Measurements from ENCODE around the gene CNOT11.
"Not testable (repeated sequence)": the region's sequence is repeated elsewhere in the genome, so short reads cannot be mapped to it uniquely, and the experiment has no call there.

Gene CNOT11

DNA sequence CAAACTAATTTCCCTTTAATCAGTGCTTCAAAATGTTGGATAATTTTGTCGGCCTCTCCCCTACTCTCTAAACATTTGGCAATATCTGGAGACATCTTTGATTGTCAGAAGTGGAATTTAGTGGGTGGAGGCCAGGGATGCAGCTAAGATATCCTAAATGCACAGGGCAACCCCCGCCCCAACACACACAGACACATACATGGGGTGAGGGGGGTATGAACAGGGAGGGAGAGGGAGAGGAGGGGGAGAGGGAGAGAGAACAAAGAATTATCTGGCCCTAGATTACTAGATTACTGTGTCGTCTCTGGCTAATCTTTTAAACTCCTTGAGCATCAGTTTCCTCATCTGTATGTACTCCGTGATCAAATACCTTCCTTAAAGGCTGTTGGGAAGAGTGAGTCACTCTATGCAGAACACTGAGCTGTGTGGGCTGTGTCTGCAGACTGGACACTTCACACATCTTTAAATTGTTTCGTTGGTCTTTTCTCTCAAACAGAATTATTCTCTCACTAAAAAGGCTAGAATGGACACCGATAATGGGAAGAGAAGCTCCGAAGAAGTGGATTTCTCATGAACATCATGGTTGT lies 52.9 kb downstream of the CNOT11 start:
- H3K4me1 ChIP-seq (ENCODE audit: control insufficient read depth, insufficient read depth, low read length, poor library complexity, severe bottlenecking) = peaks cover 50% of the 10 kb centered on the region
- no peak for DNase-seq
- no peaks in the 10 kb centered on the region for H3K27me3 ChIP-seq (replicated peaks; ENCODE audit: control insufficient read depth, insufficient read depth, low read length, poor library complexity, severe bottlenecking)
- H3K9me3 ChIP-seq (ENCODE audit: control insufficient read depth, low read length) = no peaks in the 10 kb centered on the region
- H3K27ac ChIP-seq (ENCODE audit: insufficient read depth, low read length, poor library complexity, severe bottlenecking) = peak overlapping the region; percentile 91
- peak overlapping the region; percentile 92 for H3K4me3 ChIP-seq (ENCODE audit: insufficient read depth, low read depth, low read length, poor library complexity, severe bottlenecking)
- peaks cover 9% of the 10 kb centered on the region for H3K36me3 ChIP-seq (ENCODE audit: control insufficient read depth, insufficient read depth, low read length)

DNA sequence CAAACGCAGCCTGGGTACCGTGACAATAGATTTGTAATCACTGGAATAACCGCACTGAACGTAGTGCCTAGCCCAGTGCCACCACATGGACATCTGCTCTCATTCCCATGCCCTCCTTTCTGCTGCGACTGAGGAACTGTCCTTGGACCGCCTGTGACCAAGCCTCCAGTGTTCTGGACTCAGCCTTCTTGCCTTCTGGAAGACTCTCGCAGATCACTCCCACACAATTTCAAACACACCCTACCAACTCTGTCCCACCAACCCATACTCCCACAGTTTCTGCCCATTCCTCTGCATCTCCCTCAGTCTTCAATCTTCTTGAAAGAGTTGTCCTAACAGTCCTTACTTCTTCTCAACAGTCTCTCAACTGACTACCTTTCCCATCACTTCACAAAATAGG lies 53.7 kb downstream of the CNOT11 start:
- DNase-seq = no peak
- H3K9me3 ChIP-seq (ENCODE audit: control insufficient read depth, low read length) = no peaks in the 10 kb centered on the region
- peak overlapping the region; percentile 92 for H3K4me3 ChIP-seq (ENCODE audit: insufficient read depth, low read depth, low read length, poor library complexity, severe bottlenecking)
- H3K27me3 ChIP-seq (replicated peaks; ENCODE audit: control insufficient read depth, insufficient read depth, low read length, poor library complexity, severe bottlenecking) = no peaks in the 10 kb centered on the region
- H3K27ac ChIP-seq (ENCODE audit: insufficient read depth, low read length, poor library complexity, severe bottlenecking) = peak overlapping the region; percentile 91
- H3K36me3 ChIP-seq (ENCODE audit: control insufficient read depth, insufficient read depth, low read length) = peaks cover 9% of the 10 kb centered on the region
- H3K4me1 ChIP-seq (ENCODE audit: control insufficient read depth, insufficient read depth, low read length, poor library complexity, severe bottlenecking) = peaks cover 50% of the 10 kb centered on the region

DNA sequence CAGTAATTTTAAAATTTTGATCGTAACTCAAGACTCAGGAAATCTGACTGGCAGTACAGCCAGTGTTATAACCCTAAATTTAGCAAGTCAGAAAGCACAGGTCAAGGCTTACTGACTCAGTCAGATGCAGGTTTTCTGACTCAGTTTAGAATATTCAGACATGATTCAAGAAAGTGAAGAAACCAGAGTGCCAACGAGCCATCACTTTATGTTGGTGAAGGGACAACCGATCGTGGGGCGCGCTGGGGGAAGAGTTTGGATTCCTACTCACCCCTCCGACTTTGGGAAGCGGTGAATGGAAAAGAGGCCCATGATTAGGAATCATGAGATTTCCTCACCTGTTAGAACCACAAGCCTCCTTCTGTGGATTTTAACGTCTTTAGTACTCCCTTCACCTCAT lies 54.8 kb downstream of the CNOT11 start:
- Histone ChIP-seq H3K36me3 (ENCODE audit: control insufficient read depth, insufficient read depth, low read length) (peaks cover 4% of the 10 kb centered on the region), H3K4me1 (ENCODE audit: control insufficient read depth, insufficient read depth, low read length, poor library complexity, severe bottlenecking) (peaks cover 43% of the 10 kb centered on the region), H3K4me3 (ENCODE audit: insufficient read depth, low read depth, low read length, poor library complexity, severe bottlenecking) (peak overlapping the region; percentile 92), H3K9me3 (ENCODE audit: control insufficient read depth, low read length) (no peaks in the 10 kb centered on the region), H3K27ac (ENCODE audit: insufficient read depth, low read length, poor library complexity, severe bottlenecking) (peak overlapping the region; percentile 91), H3K27me3 (replicated peaks; ENCODE audit: control insufficient read depth, insufficient read depth, low read length, poor library complexity, severe bottlenecking) (no peaks in the 10 kb centered on the region)
- no peak for DNase-seq

DNA sequence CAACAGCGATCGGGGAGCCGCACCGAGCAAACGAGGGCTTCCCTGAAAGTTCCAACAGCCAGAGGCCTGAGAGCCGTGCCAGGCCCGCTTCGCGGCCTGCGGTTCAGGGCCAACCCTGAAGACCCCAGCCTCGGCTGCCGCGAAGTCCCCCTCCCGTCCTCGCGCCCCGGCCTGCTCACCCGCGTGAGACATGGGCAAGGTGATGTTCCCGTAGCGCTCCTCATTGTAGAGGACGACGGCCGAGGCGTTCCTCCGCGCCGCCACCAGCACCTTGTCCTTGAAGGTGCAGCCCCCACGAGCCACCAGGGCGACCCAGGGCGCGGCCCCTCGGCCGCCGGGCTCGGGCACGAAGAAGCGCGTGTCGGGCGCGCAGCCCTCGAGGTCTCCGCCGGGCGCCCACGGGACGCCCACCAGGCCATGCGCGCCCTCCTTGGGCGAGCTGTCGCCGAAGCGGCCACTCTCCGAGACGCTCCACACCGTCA lies 55.3 kb downstream of the CNOT11 start:
- H3K36me3 ChIP-seq (ENCODE audit: control insufficient read depth, insufficient read depth, low read length) = peaks cover 4% of the 10 kb centered on the region
- peak overlapping the region; percentile 92 for H3K4me3 ChIP-seq (ENCODE audit: insufficient read depth, low read depth, low read length, poor library complexity, severe bottlenecking)
- peaks cover 38% of the 10 kb centered on the region for H3K4me1 ChIP-seq (ENCODE audit: control insufficient read depth, insufficient read depth, low read length, poor library complexity, severe bottlenecking)
- peak overlapping the region; percentile 91 for H3K27ac ChIP-seq (ENCODE audit: insufficient read depth, low read length, poor library complexity, severe bottlenecking)
- peak in 1 of 3 donors; percentile 11 for DNase-seq
- no peaks in the 10 kb centered on the region for H3K9me3 ChIP-seq (ENCODE audit: control insufficient read depth, low read length)
- H3K27me3 ChIP-seq (replicated peaks; ENCODE audit: control insufficient read depth, insufficient read depth, low read length, poor library complexity, severe bottlenecking) = no peaks in the 10 kb centered on the region

DNA sequence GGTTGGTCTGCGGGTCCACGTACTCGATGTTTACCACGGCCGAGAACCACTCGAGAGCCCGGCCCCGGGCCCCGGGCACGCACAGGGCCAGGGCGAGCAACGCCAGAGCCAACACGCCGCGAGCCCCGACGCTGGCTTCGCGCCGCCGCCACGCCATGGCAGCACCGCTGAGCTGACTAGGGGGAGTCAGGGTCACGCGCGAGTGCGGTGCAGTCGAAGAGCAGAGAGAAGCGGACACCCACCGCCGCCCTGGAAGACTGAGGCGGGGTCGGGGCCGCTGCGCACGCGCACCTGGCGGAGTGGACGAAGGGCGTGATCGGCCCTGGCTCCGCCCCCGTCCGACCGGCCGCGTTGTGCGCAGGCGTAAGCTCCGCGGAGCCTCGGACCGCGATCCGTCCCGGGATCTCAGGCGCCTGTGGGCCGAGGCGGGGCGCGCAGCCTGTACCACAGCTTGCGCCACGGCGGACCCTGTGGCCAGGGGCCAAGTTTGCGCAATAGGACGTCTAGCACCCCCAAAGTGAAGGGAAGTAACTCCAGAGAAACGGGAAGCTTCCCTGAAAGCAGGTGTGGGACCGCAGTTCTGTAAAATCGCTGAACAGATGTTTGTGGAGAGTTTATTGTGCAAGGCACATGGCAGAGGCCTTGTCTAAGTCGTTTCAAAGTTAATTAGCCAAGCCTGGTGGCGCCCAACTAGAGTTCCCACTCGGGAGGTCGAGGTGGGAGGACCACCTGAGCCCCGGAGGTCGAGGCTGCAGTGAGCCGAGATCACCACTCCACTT lies 55.9 kb downstream of the CNOT11 start, which contains the start of gene RNF149:
TSS of gene RNF149 (minus strand) at position 270 of the 779 bp plus-strand sequence. CDS start at position 157, 113 bp downstream.
- Histone ChIP-seq H3K36me3 (ENCODE audit: control insufficient read depth, insufficient read depth, low read length) (peaks cover 4% of the 10 kb centered on the region), H3K4me1 (ENCODE audit: control insufficient read depth, insufficient read depth, low read length, poor library complexity, severe bottlenecking) (peaks cover 37% of the 10 kb centered on the region), H3K27me3 (replicated peaks; ENCODE audit: control insufficient read depth, insufficient read depth, low read length, poor library complexity, severe bottlenecking) (no peaks in the 10 kb centered on the region), H3K9me3 (ENCODE audit: control insufficient read depth, low read length) (no peaks in the 10 kb centered on the region), H3K4me3 (ENCODE audit: insufficient read depth, low read depth, low read length, poor library complexity, severe bottlenecking) (peak within 1 kb of the TSS; percentile 92), H3K27ac (ENCODE audit: insufficient read depth, low read length, poor library complexity, severe bottlenecking) (peak within 1 kb of the TSS; percentile 91)
- DNase-seq = peak; percentile 84 to 92 (median 92)

DNA sequence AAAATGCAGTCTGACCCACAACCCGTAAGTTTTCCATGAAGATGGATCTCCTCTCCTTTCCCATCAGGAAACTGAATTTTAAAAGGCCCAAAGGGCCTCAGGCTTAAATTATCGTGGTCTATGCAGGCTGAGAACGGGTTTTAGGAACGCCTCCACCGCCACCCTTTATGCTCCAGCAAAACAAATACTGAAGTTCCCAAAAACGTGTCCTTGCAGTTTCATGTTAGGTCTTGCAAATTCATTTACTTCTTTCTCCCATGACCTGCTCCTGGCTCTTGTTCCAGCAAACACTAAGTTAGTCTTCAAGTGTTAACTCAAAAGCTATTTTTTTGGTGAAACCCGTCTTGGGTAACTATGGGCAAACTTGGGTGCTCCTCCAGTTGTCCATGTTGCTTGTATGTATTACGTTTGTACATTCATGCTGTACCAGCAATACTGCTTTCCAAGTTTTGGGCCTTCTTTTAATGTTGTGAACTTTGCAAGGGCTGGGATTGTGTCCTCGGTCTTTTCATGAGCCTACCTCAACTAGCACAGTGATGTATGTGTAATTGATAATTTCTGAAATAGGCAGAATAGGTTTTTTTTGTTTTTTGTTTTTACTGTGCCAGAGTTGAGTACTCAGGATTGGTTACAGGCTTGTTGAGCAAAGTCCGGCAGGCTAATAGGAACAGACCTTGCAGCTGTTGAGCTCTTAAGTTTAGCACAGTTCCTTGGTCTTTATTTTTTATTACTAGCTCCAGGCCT lies 57.6 kb downstream of the CNOT11 start:
- Histone ChIP-seq H3K27ac (ENCODE audit: insufficient read depth, low read length, poor library complexity, severe bottlenecking) (peak overlapping the region; percentile 63), H3K4me3 (ENCODE audit: insufficient read depth, low read depth, low read length, poor library complexity, severe bottlenecking) (no peak overlapping the region), H3K36me3 (ENCODE audit: control insufficient read depth, insufficient read depth, low read length) (peaks cover 4% of the 10 kb centered on the region), H3K4me1 (ENCODE audit: control insufficient read depth, insufficient read depth, low read length, poor library complexity, severe bottlenecking) (peaks cover 32% of the 10 kb centered on the region), H3K27me3 (replicated peaks; ENCODE audit: control insufficient read depth, insufficient read depth, low read length, poor library complexity, severe bottlenecking) (no peaks in the 10 kb centered on the region), H3K9me3 (ENCODE audit: control insufficient read depth, low read length) (no peaks in the 10 kb centered on the region)
- DNase-seq = no peak

DNA sequence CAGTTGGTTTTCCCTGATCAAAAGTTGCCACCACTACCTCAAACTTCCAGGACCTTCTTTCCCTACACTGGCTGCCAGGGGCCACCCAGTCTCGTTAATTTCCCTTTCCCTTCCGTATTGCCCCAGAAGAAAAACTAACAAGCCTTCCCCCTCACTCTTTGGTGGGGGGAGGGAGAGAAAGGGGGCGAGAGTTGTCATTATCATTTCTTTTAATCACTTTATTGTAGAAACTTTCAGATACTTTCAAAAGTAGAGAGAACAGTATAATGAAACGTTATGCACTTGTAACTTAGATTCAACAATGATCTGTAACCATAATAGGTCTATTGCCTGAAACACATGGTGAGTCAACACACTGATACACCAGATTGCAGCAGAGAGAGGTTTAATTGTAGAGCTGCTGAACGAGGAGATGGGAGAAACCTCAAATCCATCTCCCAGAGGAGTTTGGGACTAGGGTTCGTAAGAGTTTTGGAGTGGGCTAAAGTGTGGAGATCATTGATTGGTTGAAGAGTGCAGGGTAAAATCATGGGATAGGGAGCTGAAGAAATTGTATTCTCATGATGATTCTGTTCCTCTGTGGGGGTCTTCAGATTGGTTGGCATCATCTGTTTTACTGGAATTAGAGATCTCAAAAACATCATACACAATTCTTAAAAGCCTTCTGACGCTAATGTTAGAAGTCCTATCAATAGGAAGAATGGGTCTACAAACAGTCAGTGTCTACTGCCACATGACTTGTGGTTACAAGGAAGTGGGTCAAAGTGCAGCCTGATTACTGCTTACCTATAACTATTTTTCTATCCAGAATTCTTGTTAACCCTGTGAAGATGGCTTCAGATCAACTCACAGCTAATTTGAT lies 58.4 kb downstream of the CNOT11 start:
- Histone ChIP-seq H3K27me3 (replicated peaks; ENCODE audit: control insufficient read depth, insufficient read depth, low read length, poor library complexity, severe bottlenecking) (no peaks in the 10 kb centered on the region), H3K27ac (ENCODE audit: insufficient read depth, low read length, poor library complexity, severe bottlenecking) (peak overlapping the region; percentile 63), H3K4me3 (ENCODE audit: insufficient read depth, low read depth, low read length, poor library complexity, severe bottlenecking) (no peak overlapping the region), H3K4me1 (ENCODE audit: control insufficient read depth, insufficient read depth, low read length, poor library complexity, severe bottlenecking) (peaks cover 24% of the 10 kb centered on the region), H3K36me3 (ENCODE audit: control insufficient read depth, insufficient read depth, low read length) (no peaks in the 10 kb centered on the region), H3K9me3 (ENCODE audit: control insufficient read depth, low read length) (no peaks in the 10 kb centered on the region)
- DNase-seq = peak in 1 of 3 donors; percentile 25

DNA sequence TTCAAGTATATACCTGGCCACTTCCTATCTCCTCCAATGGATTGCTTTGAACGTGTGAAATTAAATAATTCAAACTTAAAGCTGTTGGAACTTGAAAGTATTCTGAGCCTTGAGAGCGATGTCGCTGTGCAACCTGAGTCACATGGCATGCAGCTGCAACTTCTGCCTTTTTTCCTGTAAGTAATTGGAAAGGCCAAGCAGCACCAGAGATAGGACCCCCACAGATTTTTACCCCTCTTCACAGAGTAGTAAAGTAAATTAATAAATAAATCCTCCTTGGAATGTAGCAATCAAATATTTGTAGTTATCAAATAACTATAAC lies 59.0 kb downstream of the CNOT11 start:
- Histone ChIP-seq H3K27me3 (replicated peaks; ENCODE audit: control insufficient read depth, insufficient read depth, low read length, poor library complexity, severe bottlenecking) (no peaks in the 10 kb centered on the region), H3K27ac (ENCODE audit: insufficient read depth, low read length, poor library complexity, severe bottlenecking) (peak overlapping the region; percentile 63), H3K4me1 (ENCODE audit: control insufficient read depth, insufficient read depth, low read length, poor library complexity, severe bottlenecking) (peaks cover 22% of the 10 kb centered on the region), H3K36me3 (ENCODE audit: control insufficient read depth, insufficient read depth, low read length) (no peaks in the 10 kb centered on the region), H3K4me3 (ENCODE audit: insufficient read depth, low read depth, low read length, poor library complexity, severe bottlenecking) (no peak overlapping the region), H3K9me3 (ENCODE audit: control insufficient read depth, low read length) (no peaks in the 10 kb centered on the region)
- no peak for DNase-seq

DNA sequence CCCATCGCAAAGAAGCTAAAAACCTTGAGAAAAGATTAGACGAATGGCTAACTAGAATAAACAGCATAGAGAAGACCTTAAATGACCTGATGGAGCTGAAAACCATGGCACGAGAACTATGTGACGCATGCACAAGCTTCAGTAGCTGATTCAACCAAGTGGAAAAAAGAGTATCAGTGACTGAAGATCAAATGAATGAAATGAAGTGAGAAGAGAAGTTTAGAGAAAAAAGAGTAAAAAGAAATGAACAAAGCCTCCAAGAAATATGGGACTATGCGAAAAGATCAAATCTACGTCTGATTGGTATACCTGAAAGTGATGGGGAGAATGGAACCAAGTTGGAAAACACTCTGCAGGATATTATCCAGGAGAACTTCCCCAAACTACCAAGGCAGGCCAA lies 63.9 kb downstream of the CNOT11 start:
- H3K4me1 ChIP-seq (ENCODE audit: control insufficient read depth, insufficient read depth, low read length, poor library complexity, severe bottlenecking); H3K4me3 ChIP-seq (ENCODE audit: insufficient read depth, low read depth, low read length, poor library complexity, severe bottlenecking); H3K36me3 ChIP-seq (ENCODE audit: control insufficient read depth, insufficient read depth, low read length); H3K27me3 ChIP-seq (replicated peaks; ENCODE audit: control insufficient read depth, insufficient read depth, low read length, poor library complexity, severe bottlenecking); H3K9me3 ChIP-seq (ENCODE audit: control insufficient read depth, low read length); DNase-seq; H3K27ac ChIP-seq (ENCODE audit: insufficient read depth, low read length, poor library complexity, severe bottlenecking): not testable (repeated sequence)
